ENCODE data around the gene LBX2.
"Not testable (repeated sequence)": the region's sequence is repeated elsewhere in the genome, so short reads cannot be mapped to it uniquely, and the experiment has no call there.

LBX2 gene

GRCh38 chr2:74503506-74504475 lies 4.4 kb upstream of the LBX2 start:
- DNase-seq (ENCODE audit: low read depth), result peak; percentile 44

DNA sequence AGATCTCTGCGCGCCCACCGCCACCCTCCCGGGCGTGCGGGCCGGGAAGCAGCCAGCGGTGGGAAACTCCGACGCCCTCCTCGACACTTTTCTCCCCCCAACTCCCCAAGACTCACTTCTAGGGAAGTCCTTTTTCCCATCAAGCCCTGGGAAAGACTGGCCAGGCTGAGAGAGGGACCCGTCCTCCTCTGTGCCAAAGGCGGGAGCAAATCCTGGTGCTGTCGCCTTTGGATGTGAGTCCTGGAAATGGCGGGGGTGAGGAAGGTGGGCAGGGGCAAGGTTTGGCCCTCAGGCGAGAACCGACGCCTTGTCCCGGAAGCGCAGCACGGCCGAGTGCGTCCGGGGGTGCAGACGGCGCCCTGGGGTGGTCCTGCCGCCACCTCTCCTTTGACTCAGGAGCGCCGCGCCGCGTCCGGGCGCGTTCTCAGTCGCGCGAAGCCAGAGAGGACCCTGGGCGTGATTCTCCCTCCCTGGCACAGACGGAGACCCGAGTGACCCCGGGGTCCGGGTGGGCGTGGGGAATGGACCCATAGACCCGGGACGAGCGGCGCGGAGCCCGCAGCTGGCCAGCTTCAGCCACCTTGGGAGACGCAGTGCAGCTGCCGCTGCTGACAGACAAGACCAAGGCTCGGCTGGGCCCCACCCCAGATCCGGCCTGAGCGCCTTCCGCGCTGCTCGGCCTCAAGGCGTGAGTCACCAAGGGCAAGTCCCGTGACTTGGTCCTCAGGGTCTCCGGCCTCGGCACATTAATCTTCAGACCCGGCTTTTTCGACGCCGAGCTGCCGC lies 3.5 kb upstream of the LBX2 start:
- peak; percentile 85 for DNase-seq (ENCODE audit: low read depth)

- no peak for DNase-seq (ENCODE audit: low read depth)
Observed at GRCh38 chr2:74502147-74502719, 2.8 kb upstream of the LBX2 start.

GRCh38 chr2:74501335-74502071 lies 2.1 kb upstream of the LBX2 start:
- DNase-seq (ENCODE audit: low read depth), result no peak

- no peak for DNase-seq (ENCODE audit: low read depth)
Observed at GRCh38 chr2:74500578-74500946, 1.2 kb upstream of the LBX2 start.

GRCh38 chr2:74499940-74500577 lies 656 bp upstream of the LBX2 start:
- DNase-seq (ENCODE audit: low read depth), result no peak

GRCh38 chr2:74498500-74499266 lies 720 bp downstream of the LBX2 start:
- DNase-seq (ENCODE audit: low read depth), result no peak

GRCh38 chr2:74497777-74498499 lies 1.5 kb downstream of the LBX2 start:
- DNase-seq (ENCODE audit: low read depth), result no peak

- no peak for DNase-seq (ENCODE audit: low read depth)
Observed at GRCh38 chr2:74496997-74497776, 2.2 kb downstream of the LBX2 start.

GRCh38 chr2:74495440-74495839 lies 4.0 kb downstream of the LBX2 start:
- no peak for DNase-seq (ENCODE audit: low read depth)

- no peak for DNase-seq (ENCODE audit: low read depth)
Observed at GRCh38 chr2:74493546-74493945, 5.9 kb downstream of the LBX2 start.

DNA sequence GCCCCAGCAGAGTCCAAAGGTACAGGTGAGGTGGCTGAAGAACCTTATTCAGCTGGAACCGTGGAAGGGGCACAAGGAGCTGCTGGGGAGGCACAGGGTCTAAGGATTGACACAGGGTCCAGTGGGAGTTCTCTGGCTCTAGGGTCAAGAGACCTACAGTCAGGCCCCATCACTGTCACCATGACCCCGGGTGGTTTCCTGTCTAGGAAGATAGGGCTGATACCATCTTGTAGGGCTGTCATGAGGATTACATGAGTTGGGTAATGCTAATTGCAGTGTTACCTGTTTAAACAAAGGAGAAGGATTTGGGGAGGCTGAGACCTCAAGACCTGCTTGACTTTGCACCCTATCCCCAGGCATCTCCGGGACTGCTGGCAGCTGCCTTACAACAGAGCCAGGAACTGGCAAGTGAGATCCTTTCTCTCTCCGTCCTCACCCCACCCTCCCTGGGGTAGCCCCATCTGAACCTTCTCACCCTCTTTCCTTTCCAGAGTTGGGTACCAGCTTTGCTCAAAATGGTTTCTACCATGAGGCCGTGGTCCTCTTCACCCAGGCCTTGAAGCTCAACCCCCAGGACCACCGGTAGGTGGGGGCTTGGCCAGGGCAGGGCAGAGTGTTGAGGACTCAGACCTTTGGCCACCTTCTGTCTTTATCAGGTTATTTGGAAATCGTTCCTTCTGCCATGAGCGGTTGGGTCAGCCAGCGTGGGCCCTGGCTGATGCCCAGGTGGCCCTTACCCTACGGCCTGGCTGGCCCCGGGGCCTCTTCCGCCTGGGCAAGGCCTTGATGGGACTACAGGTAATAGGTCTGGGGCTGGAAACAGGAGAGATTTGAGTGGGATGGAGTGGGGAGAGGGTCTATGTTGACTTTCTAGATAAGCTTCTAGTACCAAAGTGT lies 7.5 kb downstream of the LBX2 start:
- no peak for DNase-seq (ENCODE audit: low read depth)

DNA sequence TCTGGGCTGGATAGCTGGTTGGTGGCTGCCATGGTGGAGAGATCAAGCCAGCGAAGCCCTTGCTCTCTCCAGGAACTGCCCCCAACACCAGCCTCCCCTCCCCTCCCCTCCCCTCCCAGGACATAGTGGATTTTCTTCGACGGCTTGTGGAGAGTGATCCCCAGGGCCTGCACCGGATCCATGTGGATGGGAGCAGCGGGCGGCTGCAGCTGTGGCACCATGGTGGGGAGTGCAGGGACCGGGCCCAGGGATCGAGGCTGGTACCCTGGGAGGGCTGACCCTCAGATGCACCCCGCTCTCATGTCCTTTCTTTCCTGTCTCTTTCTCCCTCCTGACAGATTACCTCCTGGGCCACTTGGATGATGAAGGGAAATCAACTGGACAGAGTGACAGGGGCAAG lies 9.5 kb downstream of the LBX2 start:
- no peak for DNase-seq (ENCODE audit: low read depth)

DNA sequence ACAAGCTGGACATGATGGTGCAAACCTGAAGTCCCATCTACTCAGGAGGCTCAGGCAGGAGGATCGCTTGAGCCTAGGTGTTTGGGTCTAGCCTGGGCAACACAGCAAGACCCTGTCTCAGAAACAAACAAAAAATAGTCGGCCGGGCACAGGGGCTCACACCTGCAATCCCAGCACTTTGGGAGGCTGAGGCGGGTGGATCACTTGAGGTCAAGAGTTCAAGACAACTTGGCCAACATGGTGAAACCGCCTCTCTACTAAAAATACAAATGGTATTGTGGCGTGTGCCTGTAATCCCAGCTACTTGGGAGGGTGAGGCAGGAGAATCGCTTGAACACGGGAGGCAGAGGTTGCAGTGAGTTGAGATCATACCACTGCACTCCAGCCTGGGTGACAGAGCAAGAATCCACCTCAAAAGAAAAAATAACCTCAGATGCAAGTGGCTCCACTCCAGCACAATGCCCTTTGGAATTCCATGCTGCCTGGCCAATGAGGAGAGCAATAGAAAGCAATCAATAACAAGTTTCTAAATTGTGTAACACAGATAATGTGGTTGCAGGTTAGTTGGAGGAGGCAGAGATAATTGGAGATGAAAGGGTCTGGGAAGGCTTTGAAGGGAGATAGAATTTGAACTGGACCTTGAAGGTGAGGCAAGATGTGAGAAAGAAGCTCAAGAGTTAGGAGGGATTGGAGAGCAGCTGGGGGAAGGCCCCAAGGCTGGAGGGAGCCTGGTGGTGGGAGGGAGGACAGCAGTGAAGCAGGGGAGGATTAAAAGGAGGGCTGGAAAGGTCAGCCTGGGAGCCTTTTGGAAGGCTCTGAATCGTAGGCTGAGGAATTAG lies 10.5 kb downstream of the LBX2 start:
- DNase-seq (ENCODE audit: low read depth), result no peak

- no peak for DNase-seq (ENCODE audit: low read depth)
Observed at GRCh38 chr2:74486141-74486540, 13.3 kb downstream of the LBX2 start.

DNA sequence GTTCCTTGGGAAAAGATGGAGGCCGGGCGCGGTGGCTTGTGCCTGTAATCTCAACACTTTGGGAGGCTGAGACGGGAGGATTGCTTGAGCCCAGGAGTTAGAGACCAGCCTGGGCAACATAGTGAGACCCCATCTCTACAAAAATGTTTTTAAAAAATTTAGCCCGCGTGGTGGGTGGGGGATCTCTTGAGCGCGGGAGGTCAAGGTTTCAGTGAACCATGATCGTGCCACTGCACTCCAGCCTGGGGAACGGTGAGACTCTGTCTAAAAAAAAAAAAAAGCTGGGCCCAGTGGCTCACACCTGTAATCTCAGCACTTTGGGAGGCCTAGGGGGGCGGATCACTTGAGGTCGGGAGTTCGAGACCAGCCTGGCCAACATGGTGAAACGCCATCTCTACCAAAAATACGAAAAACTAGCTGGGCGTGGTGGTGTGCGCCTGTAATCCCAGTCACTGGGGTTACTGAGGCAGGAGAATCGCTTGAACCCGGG lies 15.7 kb downstream of the LBX2 start:
- not testable (repeated sequence) for DNase-seq (ENCODE audit: low read depth)

All from amniotic epithelial cell (primary cell).